ENCODE results near the gene MFAP3.
"Not testable (repeated sequence)": the region's sequence is repeated elsewhere in the genome, so short reads cannot be mapped to it uniquely, and the experiment has no call there.

MFAP3 gene

GRCh38 chr5:154053468-154053867, 14.7 kb downstream of the MFAP3 start:
- DNase-seq (ENCODE audit: low spot score), result no peak

DNA sequence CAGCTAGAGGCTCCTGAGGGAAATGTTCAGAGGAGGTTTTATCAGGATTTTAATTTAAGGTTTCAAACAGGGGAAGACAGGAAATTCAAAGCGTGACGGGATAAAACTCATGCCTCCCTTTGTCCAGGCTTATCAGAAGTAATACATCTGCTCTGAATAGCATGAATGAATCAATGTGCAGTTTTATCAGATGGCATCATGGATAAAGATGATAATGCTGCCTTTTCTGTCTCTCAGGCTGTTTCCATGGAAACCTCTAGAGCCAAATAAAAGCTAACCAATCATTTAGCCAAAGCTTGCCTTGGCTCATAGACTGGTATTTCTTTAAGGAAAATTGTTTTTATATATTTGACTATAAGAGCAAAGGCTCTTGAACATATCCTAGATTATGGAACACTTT, 16.4 kb downstream of the MFAP3 start:
- DNase-seq (ENCODE audit: low spot score), result no peak

GRCh38 chr5:154058055-154059038, 19.6 kb downstream of the MFAP3 start:
- DNase-seq (ENCODE audit: low spot score), result peak; percentile 49

DNA sequence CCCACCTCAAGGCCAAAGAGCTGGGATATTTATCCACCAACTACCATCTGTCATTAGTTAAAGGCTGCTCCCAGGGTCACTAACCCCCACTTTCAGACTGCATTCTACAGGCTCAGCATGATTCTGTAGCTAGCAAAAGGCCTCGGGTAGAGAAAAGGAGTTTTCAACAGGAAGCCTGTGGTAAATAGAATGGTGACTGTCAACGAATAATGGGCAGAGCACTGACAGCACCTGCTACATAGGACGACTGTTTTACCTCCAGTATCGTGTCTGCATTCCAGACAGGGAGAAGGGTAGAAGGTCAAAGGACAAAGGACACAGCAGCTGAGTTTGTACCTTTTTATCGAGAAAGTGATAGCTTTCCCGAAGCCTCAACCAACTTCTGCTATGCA, 20.3 kb downstream of the MFAP3 start:
- DNase-seq (ENCODE audit: low spot score), result no peak

DNA sequence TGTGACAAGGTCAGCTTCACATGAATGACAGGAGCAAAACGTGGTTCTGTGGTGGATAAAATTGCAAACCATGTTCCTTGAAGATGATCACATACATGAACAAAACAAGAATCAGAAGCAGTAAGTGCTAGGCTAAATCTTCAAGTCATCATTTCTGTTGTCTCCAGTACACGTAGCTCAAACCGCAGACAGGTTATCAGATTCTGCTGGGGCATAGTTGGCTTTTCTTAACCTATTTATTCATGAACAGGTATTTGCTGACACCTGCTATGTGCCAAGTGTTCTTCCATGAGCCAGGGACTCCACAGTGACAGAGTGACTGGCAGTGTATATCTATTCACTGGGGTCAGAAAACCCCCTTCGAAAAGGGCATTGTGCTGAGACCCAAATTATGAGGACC, 20.8 kb downstream of the MFAP3 start:
- no peak for DNase-seq (ENCODE audit: low spot score)

DNA sequence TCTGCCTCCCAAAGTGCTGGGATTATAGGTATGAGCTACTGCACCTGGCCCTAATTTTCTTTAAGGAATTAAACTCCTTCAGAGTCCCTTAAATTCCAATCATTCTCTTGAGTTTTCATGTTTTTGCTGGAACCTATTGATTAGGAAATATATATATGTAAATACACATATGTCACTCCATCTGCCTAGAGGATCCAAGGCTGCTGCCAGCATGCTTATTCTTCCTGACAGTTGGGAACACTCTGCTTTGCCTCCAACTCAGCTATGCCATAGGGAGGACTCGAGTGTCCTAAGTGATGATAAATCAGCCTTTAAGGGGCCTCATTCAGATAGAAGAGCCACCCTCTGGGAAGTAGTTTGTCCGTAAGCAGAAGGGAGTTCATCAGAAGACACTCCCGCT, 21.8 kb downstream of the MFAP3 start:
- DNase-seq (ENCODE audit: low spot score), result no peak

DNA sequence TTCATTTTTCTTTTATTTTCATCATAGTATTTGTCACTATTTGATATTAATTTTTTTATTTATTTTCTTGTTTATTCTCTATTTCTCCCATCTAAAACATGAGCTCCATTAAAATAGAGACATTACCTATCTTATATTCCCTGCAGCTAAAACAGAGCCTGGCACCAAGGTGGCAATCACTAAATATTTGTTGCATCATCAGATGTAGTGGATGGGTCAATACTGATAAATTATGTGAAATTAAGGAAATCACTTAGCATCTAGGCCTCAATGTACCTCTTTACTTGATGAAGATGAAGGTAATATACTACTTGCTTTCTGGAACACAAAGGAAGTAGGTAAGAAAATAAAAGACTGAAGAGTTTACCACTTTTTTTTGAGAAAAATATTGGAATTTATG, 24.6 kb downstream of the MFAP3 start:
- no peak for DNase-seq (ENCODE audit: low spot score)

DNA sequence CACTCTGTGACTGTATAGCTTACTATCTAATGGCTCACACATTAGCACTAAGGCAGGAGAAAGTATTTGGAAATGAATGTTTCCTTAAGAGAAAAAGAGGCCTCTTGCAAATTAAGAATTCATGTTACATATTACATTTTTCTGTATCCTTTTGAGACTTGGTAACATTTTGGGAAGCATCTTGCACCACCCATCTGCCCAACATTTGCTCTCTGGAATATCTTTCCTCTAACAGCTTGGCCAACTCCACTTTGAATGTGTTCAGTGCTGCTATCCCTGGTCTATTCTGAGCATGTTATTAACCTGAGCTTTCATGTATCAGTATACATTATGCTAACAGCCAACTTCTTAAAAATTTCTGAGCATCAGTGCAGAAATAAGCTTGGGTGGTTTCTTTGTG, 27.2 kb downstream of the MFAP3 start:
- no peak for DNase-seq (ENCODE audit: low spot score)

GRCh38 chr5:154069854-154070253, 31.1 kb downstream of the MFAP3 start:
- not testable (repeated sequence) for DNase-seq (ENCODE audit: low spot score)

DNA sequence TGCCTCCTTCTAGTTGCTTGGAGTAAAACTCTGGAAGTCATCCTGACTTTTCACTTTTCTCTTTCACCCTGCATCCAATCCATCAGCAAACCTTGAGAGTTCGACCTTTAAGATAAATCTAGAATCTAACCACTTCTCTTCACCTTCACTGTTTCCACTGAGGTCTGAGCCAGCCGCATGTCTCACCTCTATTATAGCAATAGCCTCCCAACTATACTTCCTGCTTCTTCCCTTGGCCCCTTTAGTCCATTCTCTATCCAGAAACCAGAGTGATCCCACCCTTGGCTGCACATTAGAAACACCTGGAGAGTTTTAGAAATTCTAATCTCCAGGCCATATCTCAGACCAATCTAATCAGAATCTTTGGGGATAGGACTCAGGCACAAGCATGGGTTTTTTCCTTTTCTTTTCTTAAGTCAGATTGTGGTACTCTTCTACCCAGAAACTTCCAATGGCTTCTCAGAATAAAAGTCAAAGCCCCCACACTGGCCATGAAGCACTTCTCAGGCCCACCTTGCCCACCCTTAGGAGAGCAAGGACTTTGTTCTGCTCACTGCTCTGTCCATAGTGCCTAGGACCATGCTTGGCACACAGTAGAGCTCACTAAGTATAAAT, 33.1 kb downstream of the MFAP3 start:
- no peak for DNase-seq (ENCODE audit: low spot score)

DNA sequence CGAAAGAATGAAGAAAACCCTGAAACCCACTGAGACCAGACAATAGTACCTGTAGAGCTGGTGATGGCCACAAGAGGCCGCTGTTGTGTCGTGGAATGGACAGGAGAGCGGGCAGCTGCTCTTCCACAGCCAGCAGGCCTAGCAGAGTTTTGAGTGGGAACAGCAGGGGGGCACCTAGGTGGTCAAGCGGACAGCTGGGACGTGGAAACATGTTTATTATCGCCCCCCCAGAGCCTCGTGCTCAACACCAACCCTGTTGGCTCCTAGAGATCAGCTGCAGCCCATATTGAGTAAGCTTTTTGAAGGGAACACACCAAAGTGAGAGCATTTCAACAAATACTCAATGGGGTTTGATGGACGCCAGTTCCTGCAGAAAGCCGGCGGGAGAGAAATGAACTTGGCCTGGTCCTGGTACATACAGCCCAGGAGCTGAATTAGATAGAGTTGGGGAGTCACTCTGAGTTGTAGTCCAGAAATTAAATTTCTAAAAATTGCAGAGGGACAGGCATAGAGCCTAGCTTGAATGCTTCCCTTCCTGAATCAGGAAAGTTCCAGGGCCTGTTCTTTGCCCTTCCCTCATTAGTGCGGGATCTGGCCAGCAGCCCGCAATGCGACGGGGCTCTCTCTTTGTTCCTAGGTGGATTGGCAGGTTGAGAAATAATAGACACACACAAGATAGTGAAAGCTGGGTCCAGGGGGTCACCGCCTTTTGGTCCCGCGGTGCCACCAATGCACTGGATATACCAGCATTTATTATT, 33.8 kb downstream of the MFAP3 start:
- peak; percentile 77 for DNase-seq (ENCODE audit: low spot score)

DNA sequence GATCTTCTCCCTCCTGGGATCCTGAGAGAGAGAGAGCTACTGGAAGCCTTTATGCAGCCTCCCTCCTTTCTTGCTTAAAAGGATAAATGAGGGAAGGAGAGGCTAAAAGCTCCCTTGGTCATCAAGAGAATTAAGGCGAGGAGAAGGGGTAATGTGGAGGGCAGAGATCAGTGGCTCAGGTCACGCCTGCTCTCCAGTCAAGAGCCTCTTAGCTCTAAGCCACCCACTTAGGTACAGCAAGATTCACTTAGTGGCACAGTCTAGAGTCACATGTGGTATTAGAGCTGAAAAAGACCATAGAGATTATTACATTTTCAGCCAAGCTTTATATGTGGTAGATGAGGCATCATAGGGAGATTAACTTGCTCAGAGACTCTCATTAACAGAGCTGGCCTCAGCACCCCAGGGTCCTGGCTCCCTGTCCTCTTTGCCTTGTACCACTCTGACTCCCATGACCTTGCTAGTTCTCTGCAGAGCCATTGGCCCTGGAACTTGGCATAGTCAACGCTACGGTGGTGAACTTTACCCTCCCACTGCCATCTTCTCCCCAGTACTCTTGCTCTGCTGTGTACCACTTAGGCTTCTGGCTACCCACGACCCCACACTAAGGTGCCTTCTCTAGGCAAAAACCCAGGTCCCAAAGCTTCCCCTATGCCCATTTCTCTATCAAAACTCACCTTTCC, 37.6 kb downstream of the MFAP3 start:
- no peak for DNase-seq (ENCODE audit: low spot score)

- no peak for DNase-seq (ENCODE audit: low spot score)
These were observed 38.9 kb downstream of the MFAP3 start for GRCh38 chr5:154077696-154078095.

DNA sequence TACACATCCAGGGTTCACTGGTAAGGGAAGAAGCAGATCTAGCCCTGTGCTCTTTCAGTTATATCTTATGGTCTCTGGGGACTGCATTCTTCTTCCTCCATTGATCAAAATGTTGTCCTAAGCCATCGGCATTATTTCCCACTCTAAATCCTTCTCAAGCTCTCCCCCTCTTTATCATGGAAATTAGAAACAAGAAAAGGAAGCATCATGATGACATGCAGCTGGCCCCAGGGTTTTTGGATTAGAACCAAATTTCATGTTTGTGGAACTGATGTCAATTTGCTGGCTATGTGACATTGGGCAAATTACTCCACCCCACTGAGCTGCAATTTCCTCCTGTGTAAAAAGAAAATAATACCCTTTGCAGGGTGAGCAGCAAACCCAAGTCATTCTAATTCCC, 39.5 kb downstream of the MFAP3 start:
- no peak for DNase-seq (ENCODE audit: low spot score)

- DNase-seq (ENCODE audit: low spot score), result no peak
These were observed 42.5 kb downstream of the MFAP3 start for GRCh38 chr5:154081246-154081645.

GRCh38 chr5:154084062-154084639, 45.4 kb downstream of the MFAP3 start:
- DNase-seq (ENCODE audit: low spot score), result no peak

DNA sequence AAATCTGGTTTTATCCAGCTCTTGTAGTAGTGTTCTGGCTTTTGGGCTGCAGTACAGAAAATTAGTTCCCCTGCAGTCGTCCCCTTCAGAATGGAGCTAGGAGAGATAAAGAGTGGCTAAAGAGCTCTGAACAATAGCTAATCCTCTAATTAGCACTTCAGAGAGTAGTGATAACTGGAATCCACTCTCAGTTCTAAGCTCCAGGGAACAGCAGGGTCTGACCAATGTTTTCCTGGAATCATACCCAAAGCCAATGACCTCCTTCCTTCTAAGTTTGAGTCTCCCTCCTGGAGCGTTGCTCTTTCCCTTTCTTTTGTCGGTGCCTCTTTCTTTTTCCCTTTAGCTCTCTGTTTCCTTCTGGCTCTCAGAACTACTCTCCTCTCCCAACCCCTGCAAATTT, 47.4 kb downstream of the MFAP3 start:
- DNase-seq (ENCODE audit: low spot score), result no peak

DNA sequence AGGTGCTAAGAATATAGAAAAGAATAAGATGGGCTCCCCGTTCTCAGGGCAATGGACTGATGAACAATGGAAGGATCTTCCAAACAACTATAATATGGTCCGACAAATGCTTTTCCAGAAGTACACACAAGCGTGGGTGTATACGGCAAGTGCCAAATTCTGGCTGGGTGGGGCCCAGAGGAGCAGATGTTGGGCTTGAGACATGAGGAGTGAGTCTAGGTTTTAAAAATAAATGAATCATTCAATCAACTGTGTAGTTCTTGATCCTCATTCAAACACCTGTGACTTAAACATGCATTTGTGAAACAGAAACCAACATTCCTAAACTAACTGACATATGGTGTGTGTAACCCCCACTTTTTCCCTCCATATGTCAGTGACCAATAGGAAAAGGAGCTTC, 47.9 kb downstream of the MFAP3 start:
- no peak for DNase-seq (ENCODE audit: low spot score)

DNA sequence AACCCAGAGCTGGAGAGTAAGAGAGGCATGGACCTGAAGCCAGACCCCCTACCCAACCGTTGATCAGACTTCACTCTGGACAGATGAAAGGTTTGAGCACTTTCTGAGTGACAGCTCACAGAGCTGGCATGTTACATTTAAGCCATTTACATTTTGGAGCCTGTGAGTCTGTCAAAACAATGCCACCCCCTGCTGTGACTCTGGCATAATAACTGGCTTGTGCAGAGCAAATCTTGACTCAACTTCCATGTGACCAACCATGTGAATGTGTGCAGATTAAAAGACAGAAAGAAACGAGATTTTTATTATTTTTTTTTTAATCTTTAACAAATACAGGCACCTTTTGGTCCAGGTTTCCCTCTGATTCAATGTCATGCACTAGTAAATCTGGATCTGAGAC, 48.5 kb downstream of the MFAP3 start:
- peak; percentile 17 for DNase-seq (ENCODE audit: low spot score)

DNA sequence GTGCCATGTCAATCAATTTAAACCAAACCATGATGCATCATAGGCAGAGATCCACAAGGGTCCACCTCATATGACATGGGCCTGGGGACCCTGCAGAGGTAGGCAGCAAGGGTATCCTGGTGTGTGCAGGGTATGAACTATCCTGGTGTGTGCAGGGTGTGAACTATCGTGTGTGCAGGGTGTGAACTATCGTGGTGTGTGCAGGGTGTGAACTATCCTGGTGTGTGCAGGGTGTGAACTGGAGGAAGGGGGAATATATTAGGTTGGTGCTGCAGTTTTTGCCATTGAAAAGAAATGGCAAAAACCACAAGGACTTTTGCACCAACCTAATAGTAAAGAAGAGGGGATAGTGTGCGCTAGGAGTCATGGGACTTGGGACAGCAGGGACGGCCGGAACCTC, 50.0 kb downstream of the MFAP3 start:
- no peak for DNase-seq (ENCODE audit: low spot score)

- DNase-seq (ENCODE audit: low spot score), result no peak
These were observed 51.9 kb downstream of the MFAP3 start for GRCh38 chr5:154090656-154091055.

All from LoVo (cell line).